HG02981 (cell line): ENCODE data around the gene P2RX7.
"Not testable (repeated sequence)": the region's sequence is repeated elsewhere in the genome, so short reads cannot be mapped to it uniquely, and the experiment has no call there.

Experiments
- ATAC-seq: cut with Tn5 transposase; IDR thresholded peaks from one replicate; pipeline ENCODE4 v1.9.1; 2021; ENCODE audit warnings: mild to moderate bottlenecking, moderate library complexity; ENCODE audit not compliant: unreplicated experiment

The P2RX7 gene

DNA sequence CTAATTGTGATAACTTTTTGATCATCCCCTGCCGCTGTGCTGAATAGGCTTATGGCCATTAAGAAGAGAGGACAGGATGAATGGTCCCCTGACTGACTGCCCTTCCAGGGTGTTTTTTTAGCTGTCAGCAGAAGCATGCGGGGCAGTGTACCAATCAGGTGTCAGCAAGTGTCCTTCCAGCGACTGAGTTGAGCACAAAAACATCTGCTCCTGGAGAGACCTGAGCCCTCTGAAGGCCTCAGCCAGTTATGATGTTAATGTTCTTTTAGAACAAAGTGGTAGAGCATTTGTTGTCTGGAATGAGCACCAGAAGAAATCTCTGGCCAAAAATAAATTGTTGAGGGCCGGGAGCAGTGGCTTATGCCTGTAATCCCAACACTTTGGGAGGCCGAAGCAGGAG lies 37.5 kb downstream of the P2RX7 start:
- ATAC-seq, result no peak

DNA sequence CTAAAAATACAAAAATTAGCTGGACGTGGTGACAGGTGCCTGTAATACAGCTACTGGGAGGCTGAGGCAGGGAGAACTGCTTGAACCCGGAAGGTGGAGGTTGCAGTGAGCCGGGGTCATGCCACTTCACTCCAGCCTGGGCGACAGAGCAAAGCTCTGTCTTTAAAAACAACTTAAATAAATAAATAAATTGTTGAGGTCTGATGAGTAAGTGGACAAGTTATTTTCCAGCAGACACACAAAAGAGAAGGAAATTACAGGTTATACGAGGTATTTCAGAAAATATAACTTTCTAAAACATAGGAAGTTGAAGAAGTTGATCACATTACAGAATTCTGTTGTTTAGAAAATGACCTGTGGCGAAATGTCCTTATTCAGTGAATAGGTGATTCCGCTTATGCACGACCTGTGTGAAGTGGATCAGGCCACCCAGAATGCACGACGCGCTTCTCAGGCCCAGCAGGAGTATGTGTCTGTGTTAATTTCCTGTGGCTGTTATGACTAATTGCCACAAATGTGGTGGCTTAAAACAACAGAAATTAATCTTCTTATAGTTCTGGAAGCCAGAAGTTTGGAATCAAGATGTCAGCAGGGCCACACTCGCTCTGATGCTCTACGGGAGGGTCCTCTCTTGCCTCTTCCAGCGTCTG lies 38.1 kb downstream of the P2RX7 start:
- no peak for ATAC-seq

GRCh38 chr12:121172145-121172544 lies 39.5 kb downstream of the P2RX7 start:
- no peak for ATAC-seq

GRCh38 chr12:121175383-121176119 lies 42.9 kb downstream of the P2RX7 start:
- no peak for ATAC-seq

DNA sequence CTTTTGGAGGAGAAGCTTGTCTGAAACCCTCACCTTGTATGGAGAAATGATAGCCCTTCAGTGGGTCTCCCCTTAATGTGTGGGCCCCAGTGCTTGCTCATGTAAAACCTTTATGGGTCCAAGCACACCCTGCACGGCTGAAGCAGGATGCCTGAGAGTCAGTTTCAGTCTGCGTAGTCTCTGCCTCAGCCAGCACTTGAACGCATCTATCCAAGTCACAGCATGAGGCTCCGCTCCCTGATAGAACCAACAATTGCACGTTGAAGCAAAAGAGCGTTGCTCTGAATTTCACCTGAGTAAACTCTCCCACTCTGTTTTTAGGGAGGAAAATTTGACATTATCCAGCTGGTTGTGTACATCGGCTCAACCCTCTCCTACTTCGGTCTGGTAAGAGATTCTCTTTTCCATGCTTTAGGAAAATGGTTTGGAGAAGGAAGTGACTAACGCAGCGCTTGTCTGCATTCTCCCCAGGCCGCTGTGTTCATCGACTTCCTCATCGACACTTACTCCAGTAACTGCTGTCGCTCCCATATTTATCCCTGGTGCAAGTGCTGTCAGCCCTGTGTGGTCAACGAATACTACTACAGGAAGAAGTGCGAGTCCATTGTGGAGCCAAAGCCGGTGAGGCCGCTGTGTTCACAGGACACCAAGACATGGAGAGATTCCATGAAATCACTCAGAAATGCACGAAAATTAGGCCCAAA lies 44.3 kb downstream of the P2RX7 start:
- ATAC-seq, result no peak

GRCh38 chr12:121181181-121181580 lies 48.5 kb downstream of the P2RX7 start:
- ATAC-seq, result no peak

DNA sequence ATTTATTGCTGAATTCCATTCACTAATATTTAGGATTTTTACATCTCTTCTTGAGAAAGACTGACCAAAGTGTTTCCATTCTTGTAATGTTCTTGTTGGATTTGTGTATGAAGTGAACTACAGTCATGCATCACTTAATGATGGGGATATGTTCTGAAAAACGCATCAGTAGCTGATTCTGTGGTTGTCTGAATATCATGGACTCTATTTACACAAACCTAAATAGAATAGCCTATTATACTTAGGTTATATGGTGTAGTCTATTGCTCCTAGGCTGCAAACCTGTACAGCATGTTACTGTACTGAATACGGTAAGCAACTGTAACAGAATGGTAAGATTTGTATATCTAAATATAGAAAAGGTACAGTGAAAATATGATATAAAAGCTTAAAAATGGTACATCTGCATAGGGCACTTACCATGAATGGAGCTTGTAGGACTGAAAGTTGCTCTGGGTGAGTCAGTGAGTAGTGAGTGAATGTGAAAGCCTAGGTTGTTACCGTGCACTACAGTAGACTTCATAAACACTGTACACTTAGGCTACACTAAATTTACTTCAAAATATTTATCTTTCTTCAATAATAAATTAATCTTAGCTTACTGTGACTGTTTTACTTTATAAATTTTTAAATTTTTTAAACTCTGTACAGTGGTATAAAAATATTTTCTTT lies 49.7 kb downstream of the P2RX7 start:
- no peak for ATAC-seq

- ATAC-seq, result no peak
Measured at GRCh38 chr12:121184425-121184824, 51.7 kb downstream of the P2RX7 start.

- ATAC-seq, result no peak
Measured at GRCh38 chr12:121184984-121185889, 52.6 kb downstream of the P2RX7 start.

GRCh38 chr12:121186826-121187225 lies 54.1 kb downstream of the P2RX7 start:
- ATAC-seq, result no peak

GRCh38 chr12:121187501-121187900 lies 54.8 kb downstream of the P2RX7 start:
- ATAC-seq, result no peak

DNA sequence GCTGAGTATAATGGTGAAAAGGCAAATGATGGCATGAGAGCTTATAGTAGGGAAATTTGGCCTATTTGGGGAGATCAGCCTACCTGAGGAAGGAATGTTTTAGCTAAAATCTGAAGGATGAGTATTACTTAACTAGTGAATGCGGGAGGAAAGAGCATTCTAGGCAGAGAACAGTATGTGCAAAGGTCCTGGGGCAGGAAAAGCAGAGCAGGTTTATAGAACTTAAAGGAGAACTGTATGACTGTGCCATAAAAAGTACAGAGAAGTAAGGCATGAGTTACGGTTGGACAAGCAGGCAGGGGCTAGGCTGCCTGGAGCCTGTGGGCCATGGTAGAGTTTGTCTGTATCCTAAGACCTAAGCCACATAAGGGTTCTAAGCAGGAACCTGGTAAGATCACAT lies 55.6 kb downstream of the P2RX7 start:
- ATAC-seq, result no peak

DNA sequence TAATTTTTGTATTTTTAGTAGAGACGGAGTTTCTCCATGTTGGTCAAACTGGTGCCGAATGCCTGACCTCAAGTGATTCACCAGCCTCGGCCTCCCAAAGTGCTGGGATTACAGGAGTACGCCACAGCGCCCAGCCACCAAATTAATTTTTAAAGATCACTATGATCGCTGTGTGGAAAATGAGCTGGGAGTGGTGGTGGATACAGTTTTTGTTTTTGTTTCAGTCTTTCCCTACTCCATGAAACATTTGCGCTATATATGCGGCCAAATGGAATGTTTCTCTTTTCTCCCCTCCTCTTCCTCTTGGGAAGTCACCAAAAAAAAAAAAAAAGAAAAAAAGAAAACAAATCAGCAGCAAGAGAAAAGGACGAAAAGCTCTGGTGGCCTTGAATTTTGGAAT lies 56.5 kb downstream of the P2RX7 start:
- ATAC-seq, result no peak

DNA sequence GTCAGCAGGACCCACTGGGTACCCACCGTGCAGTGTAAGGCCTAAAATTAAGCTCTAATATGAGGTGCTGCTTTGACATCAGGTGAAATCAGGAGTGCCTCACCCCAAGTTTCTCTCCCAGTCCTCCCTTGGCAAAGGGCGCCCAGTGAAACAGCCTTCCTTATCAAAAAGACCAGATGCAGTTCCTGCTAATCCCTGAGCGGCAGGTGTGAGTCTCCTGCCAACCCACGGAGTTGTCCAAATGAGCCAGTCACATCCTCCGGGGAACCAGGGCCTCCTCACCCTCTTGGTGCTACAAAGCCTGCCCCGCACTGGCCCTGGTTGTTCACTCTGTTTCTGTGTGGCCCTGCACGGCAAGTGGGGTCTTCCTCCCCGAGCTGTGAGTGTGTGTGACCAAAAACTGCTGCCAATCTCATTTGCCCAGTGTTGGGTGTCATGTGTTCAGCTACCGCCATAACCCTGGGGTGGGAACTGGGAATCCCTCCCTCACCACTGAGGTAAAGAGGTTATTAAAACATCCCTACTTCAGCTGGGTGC lies 57.0 kb downstream of the P2RX7 start:
- ATAC-seq, result no peak

DNA sequence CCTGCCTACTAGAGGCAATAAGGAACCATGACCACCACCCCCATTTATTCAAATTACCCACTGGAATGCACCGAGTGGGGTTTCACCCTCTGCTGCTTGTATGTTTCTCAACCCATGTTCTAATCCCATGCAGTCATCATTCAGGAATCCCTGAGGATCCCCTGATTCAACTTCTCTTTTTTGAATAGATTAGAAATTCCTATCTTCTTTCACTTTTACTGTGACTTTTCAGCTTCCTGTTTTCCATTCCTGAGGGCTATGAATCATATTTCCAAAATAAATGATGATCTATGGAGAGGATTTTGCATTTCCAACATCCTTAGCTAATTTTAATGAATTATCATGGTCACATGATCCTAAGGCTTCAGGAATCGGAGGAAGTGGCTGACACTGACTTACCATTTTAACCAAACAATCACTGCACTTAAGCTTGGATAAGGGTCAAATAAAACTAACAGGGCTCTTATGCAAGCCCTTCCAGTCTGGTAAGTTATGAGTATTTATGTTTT lies 57.9 kb downstream of the P2RX7 start:
- ATAC-seq, result no peak

GRCh38 chr12:121191151-121191550 lies 58.5 kb downstream of the P2RX7 start:
- ATAC-seq, result no peak

GRCh38 chr12:121196902-121197301 lies 64.2 kb downstream of the P2RX7 start:
- ATAC-seq, result no peak

GRCh38 chr12:121198949-121199348 lies 66.3 kb downstream of the P2RX7 start:
- ATAC-seq, result no peak

DNA sequence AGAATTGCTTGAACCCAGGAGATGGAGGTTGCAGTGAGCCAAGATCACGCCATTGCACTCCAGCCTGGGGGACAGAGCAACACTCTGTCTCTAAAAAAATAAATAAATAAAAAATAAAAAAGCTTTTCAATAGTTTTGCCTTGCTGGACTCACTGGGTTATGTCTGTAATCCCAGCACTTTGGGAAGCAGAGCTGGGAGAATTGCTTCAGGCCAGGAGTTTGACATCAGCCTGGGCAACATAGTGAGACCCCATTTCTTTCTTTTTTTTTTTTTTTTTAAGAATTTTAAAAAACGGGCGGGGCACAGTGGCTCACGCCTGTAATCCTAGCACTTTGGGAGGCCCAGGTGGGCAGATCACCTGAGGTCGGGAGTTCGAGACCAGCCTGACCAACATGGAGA lies 68.5 kb downstream of the P2RX7 start:
- ATAC-seq, result not testable (repeated sequence)
